ENCODE measurements around the gene PTPRK. TPM values are rescaled to one million over a fixed set of nuclear protein-coding genes. Genes with fewer than 3 reads are reported as not detected.

PTPRK gene
- total and polyA plus RNA-seq, 2 of the 8 experiments (the other 6 are each of a cell fraction or from before 2014, with no cell fraction given) = 11.4 to 47.3 TPM

- CTCF ChIA-PET (ENCODE audit: partially characterized antibody) = no interaction called here
- FAIRE-seq = no peak
Measured at GRCh38 chr6:128511506-128511905, 8.9 kb downstream of the PTPRK start.

More at GRCh38 chr6:128511506-128511905, 8.9 kb downstream of the PTPRK start:
- no peak overlapping the region for H2BK15ac ChIP-seq (ENCODE audit: low read length)
- no peak overlapping the region for H2BK20ac ChIP-seq (ENCODE audit: low read length)
- H3K23me2 ChIP-seq (ENCODE audit: low read depth, low read length) = no peaks in the 10 kb centered on the region
- no peak overlapping the region for H2BK5ac ChIP-seq (ENCODE audit: low read depth, low read length)
- no peak overlapping the region for H4K5ac ChIP-seq (ENCODE audit: insufficient read length, low read depth, low read length)
- H3K27me3 ChIP-seq (replicated peaks in 1 of 4; ENCODE audit: control insufficient read depth in 3 of 4, extremely low read depth in 1 of 4, insufficient read depth in 3 of 4, low read length in 3 of 4) = no peaks in the 10 kb centered on the region
- H3K56ac ChIP-seq (replicated peaks; ENCODE audit: insufficient read length, low read depth, low read length) = no peak overlapping the region
- no peak for DNase-seq (ENCODE audit: low read depth in 1 of 2, low spot score in 2 of 2)
- no peak overlapping the region for H3K14ac ChIP-seq (ENCODE audit: insufficient read length)
- no peaks in the 10 kb centered on the region for H3K9me3 ChIP-seq (ENCODE audit: insufficient read depth in 2 of 2, low read depth in 1 of 2, low read length in 1 of 2)
- H3K4me1 ChIP-seq (replicated peaks in 1 of 4; ENCODE audit: control insufficient read depth in 3 of 4, insufficient read depth in 4 of 4, low read length in 3 of 4) = peaks cover 3 to 10% (median 6%) of the 10 kb centered on the region in 4 experiments; a peak in 5 of 7 replicates
- no peak overlapping the region for H3K18ac ChIP-seq (ENCODE audit: extremely low read depth, low read length)
- H3K9ac ChIP-seq (replicated peaks in 1 of 4; ENCODE audit: extremely low read depth in 1 of 4, low read depth in 3 of 4, low read length in 3 of 4) = no peak overlapping the region
- H2BK12ac ChIP-seq (ENCODE audit: low read depth, low read length) = no peak overlapping the region
- H2AFZ ChIP-seq (ENCODE audit: low read length) = no peak overlapping the region
- H3K27ac ChIP-seq (ENCODE audit: low read depth, low read length) = no peak overlapping the region
- H4K91ac ChIP-seq (replicated peaks; ENCODE audit: insufficient read length, low read length) = no peak overlapping the region
- POLR2A ChIA-PET (ENCODE audit: partially characterized antibody) = interaction anchor here (1.1 kb wide), 1 partner anchor 9 kb away, joined by 4 read pairs; the partner anchor contains the start of gene PTPRK
- H3K79me1 ChIP-seq (ENCODE audit: low read depth, low read length) = peaks cover 7% of the 10 kb centered on the region
- H3K4me3 ChIP-seq (ENCODE audit: extremely low read depth in 1 of 4, insufficient read depth in 2 of 4, low read depth in 3 of 4, low read length in 4 of 4) = no peak overlapping the region
- peaks cover 5 to 98% of the 10 kb centered on the region in 2 experiments; a peak in 3 of 4 replicates for H3K79me2 ChIP-seq (ENCODE audit: control insufficient read depth in 1 of 2, insufficient read depth in 2 of 2, low read length in 2 of 2)
- H3K4me2 ChIP-seq (ENCODE audit: insufficient read depth in 1 of 2, low read depth in 2 of 2, low read length in 2 of 2) = no peak overlapping the region
- no peak for TF ChIP-seq POU5F1 (IDR thresholded peaks at IDR 0.05; ENCODE audit: low read depth, low read length)
- TF ChIP-seq TEAD4 (IDR thresholded peaks at IDR 0.05; ENCODE audit: low read depth, low read length) = no peak
- H4K20me1 ChIP-seq (replicated peaks in 1 of 2; ENCODE audit: control insufficient read depth in 1 of 2, insufficient read depth in 2 of 2, low read length in 2 of 2) = peaks cover 3 to 8% of the 10 kb centered on the region in 2 experiments
- 88% methylated on average over 5 of the region's 5 CpGs; no CpG with 5 or more reads in 1 of the 2 experiments for WGBS, 2 experiments (ENCODE audit: extremely low coverage in 1 of 2, insufficient coverage in 1 of 2, insufficient read length in 1 of 2, insufficient replicate concordance in 2 of 2, low coverage in 1 of 2, low lambda C conversion rate in 2 of 2, missing lambda C conversion rate in 1 of 2)
- H4K8ac ChIP-seq (ENCODE audit: extremely low read depth, insufficient read depth, low read length) = no peak overlapping the region
- H2AK5ac ChIP-seq (ENCODE audit: low read depth, low read length) = no peak overlapping the region
- H3K36me3 ChIP-seq (ENCODE audit: control insufficient read depth in 2 of 4, insufficient read depth in 4 of 4, low read length in 3 of 4) = no peaks in the 10 kb centered on the region
- H3K4ac ChIP-seq (replicated peaks; ENCODE audit: insufficient read length, low read depth, low read length) = no peak overlapping the region
- no peak overlapping the region for H3K23ac ChIP-seq (ENCODE audit: insufficient read length)
- H2BK120ac ChIP-seq (replicated peaks; ENCODE audit: low read depth, low read length) = no peak overlapping the region
